Measurements from ENCODE around the gene ZG16B.

GRCh38 chr16:2834968-2835367 lies 4.9 kb downstream of the ZG16B start:
- TF ChIP-seq CTCF (conservative IDR thresholded peaks at IDR 0.05 in 1 of 2, IDR thresholded peaks at IDR 0.05 in 1 of 2; ENCODE audit: low read depth in 1 of 2, low read length in 2 of 2) (no peak), EZH2 (IDR thresholded peaks at IDR 0.05; ENCODE audit: low read length, missing control alignments) (no peak)
